Measurements from ENCODE around the gene GP9.

- TF ChIP-seq, protein P1, sequence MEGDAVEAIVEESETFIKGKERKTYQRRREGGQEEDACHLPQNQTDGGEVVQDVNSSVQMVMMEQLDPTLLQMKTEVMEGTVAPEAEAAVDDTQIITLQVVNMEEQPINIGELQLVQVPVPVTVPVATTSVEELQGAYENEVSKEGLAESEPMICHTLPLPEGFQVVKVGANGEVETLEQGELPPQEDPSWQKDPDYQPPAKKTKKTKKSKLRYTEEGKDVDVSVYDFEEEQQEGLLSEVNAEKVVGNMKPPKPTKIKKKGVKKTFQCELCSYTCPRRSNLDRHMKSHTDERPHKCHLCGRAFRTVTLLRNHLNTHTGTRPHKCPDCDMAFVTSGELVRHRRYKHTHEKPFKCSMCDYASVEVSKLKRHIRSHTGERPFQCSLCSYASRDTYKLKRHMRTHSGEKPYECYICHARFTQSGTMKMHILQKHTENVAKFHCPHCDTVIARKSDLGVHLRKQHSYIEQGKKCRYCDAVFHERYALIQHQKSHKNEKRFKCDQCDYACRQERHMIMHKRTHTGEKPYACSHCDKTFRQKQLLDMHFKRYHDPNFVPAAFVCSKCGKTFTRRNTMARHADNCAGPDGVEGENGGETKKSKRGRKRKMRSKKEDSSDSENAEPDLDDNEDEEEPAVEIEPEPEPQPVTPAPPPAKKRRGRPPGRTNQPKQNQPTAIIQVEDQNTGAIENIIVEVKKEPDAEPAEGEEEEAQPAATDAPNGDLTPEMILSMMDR (conservative IDR thresholded peaks at IDR 0.05), result no peak
- TF ChIP-seq EZH2 (IDR thresholded peaks at IDR 0.05; ENCODE audit: low read depth), result no peak
These were observed 13.1 kb upstream of the GP9 start for GRCh38 chr3:129047553-129047839.
